ENCODE results near the gene ZNF688. TPM values are rescaled to one million over a fixed set of nuclear protein-coding genes. Genes with fewer than 3 reads are reported as not detected.

ZNF688 gene
- 18.7 TPM for total RNA-seq (ENCODE audit: unreplicated experiment)
- long read RNA-seq, partial matches to known transcripts: 0 of 9 reads
- long read RNA-seq, other reads (novel, unspliced or antisense): 4 of 9 reads

GRCh38 chr16:30571445-30572322 lies at the start of gene ZNF688:
Gene ZNF688, minus strand, starts transcription at chr16:30571714. Its CDS starts 85 bp downstream, at chr16:30571629.
- H3K4me3 Mint-ChIP-seq (ENCODE audit: unreplicated experiment): peak within 1 kb of the TSS; percentile 96

GRCh38 chr16:30620169-30620568 lies 48.7 kb upstream of the ZNF688 start:
- peaks cover 4% of the 10 kb centered on the region for H3K9me3 Mint-ChIP-seq (ENCODE audit: unreplicated experiment)
- no peak for TF ChIP-seq CTCF (IDR thresholded peaks at IDR 0.05; ENCODE audit: partially characterized antibody, unreplicated experiment)
- H3K4me3 Mint-ChIP-seq (ENCODE audit: unreplicated experiment): no peak overlapping the region
- H3K4me1 Mint-ChIP-seq (ENCODE audit: low read depth, unreplicated experiment): no peaks in the 10 kb centered on the region
- H3K27me3 Mint-ChIP-seq (ENCODE audit: unreplicated experiment): peaks cover 5% of the 10 kb centered on the region
- H3K36me3 Mint-ChIP-seq (ENCODE audit: unreplicated experiment): no peaks in the 10 kb centered on the region
- no peak overlapping the region for H3K27ac Mint-ChIP-seq (ENCODE audit: unreplicated experiment)
- DNase-seq: no peak

More at GRCh38 chr16:30571445-30572322, at the start of gene ZNF688:
- no peak for TF ChIP-seq CTCF (IDR thresholded peaks at IDR 0.05; ENCODE audit: partially characterized antibody, unreplicated experiment)
- H3K4me1 Mint-ChIP-seq (ENCODE audit: low read depth, unreplicated experiment): peaks cover 12% of the 10 kb centered on the region
- DNase-seq: peak; percentile 88
- H3K27me3 Mint-ChIP-seq (ENCODE audit: unreplicated experiment): peaks cover 4% of the 10 kb centered on the region
- peak within 1 kb of the TSS; percentile 96 for H3K27ac Mint-ChIP-seq (ENCODE audit: unreplicated experiment)
- no peaks in the 10 kb centered on the region for H3K36me3 Mint-ChIP-seq (ENCODE audit: unreplicated experiment)
- H3K9me3 Mint-ChIP-seq (ENCODE audit: unreplicated experiment): peaks cover 10% of the 10 kb centered on the region

- Mint-ChIP-seq H3K4me3 (ENCODE audit: unreplicated experiment) (no peak overlapping the region), H3K27me3 (ENCODE audit: unreplicated experiment) (peaks cover 5% of the 10 kb centered on the region), H3K36me3 (ENCODE audit: unreplicated experiment) (no peaks in the 10 kb centered on the region), H3K9me3 (ENCODE audit: unreplicated experiment) (peaks cover 4% of the 10 kb centered on the region), H3K27ac (ENCODE audit: unreplicated experiment) (no peak overlapping the region), H3K4me1 (ENCODE audit: low read depth, unreplicated experiment) (no peaks in the 10 kb centered on the region)
- no peak for DNase-seq
- TF ChIP-seq CTCF (IDR thresholded peaks at IDR 0.05; ENCODE audit: partially characterized antibody, unreplicated experiment): no peak
These were observed 48.1 kb upstream of the ZNF688 start for GRCh38 chr16:30619638-30620037.

GRCh38 chr16:30619202-30619601 lies 47.7 kb upstream of the ZNF688 start:
- peaks cover 3% of the 10 kb centered on the region for H3K27me3 Mint-ChIP-seq (ENCODE audit: unreplicated experiment)

More at GRCh38 chr16:30619202-30619601, 47.7 kb upstream of the ZNF688 start:
- Mint-ChIP-seq H3K4me3 (ENCODE audit: unreplicated experiment) (no peak overlapping the region), H3K9me3 (ENCODE audit: unreplicated experiment) (peaks cover 4% of the 10 kb centered on the region), H3K27ac (ENCODE audit: unreplicated experiment) (no peak overlapping the region), H3K36me3 (ENCODE audit: unreplicated experiment) (no peaks in the 10 kb centered on the region), H3K4me1 (ENCODE audit: low read depth, unreplicated experiment) (no peaks in the 10 kb centered on the region)
- TF ChIP-seq CTCF (IDR thresholded peaks at IDR 0.05; ENCODE audit: partially characterized antibody, unreplicated experiment): no peak
- no peak for DNase-seq
